AG20443 (cell line): ENCODE data around the gene DNAH8.

Experiments used
- DNase-seq: peaks from one replicate; pipeline ENCODE4 v3.0.0; 2012; ENCODE audit warnings: low spot score, mixed read lengths

DNAH8 gene

GRCh38 chr6:39075010-39075686 lies 360.0 kb downstream of the DNAH8 start:
- DNase-seq = no peak

GRCh38 chr6:39075807-39076622 lies 360.9 kb downstream of the DNAH8 start:
- no peak for DNase-seq

- no peak for DNase-seq
Observed at GRCh38 chr6:39076623-39077535, 361.8 kb downstream of the DNAH8 start.

GRCh38 chr6:39077882-39078594 lies 362.9 kb downstream of the DNAH8 start:
- no peak for DNase-seq

GRCh38 chr6:39078695-39079094 lies 363.6 kb downstream of the DNAH8 start:
- no peak for DNase-seq

GRCh38 chr6:39079197-39080125 lies 364.4 kb downstream of the DNAH8 start:
- no peak for DNase-seq
